SJCRH30 (cell line): Measurements from ENCODE around the gene TRIM9. TPM values are rescaled to one million over a fixed set of nuclear protein-coding genes. Genes with fewer than 3 reads are reported as not detected.

Experiments
- DNase-seq, 2 experiments: peaks; one replicate each; pipeline ENCODE4 v3.0.0-alpha.2; 2015 to 2020
- H3K27ac ChIP-seq: fragments of 250-450 bp; sonication (Bioruptor Pico); 2 replicates; pipeline ENCODE4 v1.5.1; 2020; ENCODE audit warnings: mild to moderate bottlenecking, moderate library complexity
- H3K27me3 ChIP-seq: fragments of 250-450 bp; sonication (Bioruptor Pico); 2 replicates; pipeline ENCODE4 v1.5.1; 2020; ENCODE audit warnings: mild to moderate bottlenecking, moderate library complexity
- H3K36me3 ChIP-seq: fragments of 250-450 bp; sonication (Bioruptor Pico); 2 replicates; pipeline ENCODE4 v1.5.1; 2020; ENCODE audit warnings: mild to moderate bottlenecking, moderate library complexity
- H3K4me1 ChIP-seq: fragments of 250-450 bp; sonication (Bioruptor Pico); 2 replicates; pipeline ENCODE4 v1.5.1; 2020; ENCODE audit warnings: mild to moderate bottlenecking, moderate library complexity
- H3K4me3 ChIP-seq: fragments of 250-450 bp; sonication (Bioruptor Pico); 2 replicates; pipeline ENCODE4 v1.5.1; 2020; ENCODE audit warnings: mild to moderate bottlenecking, moderate library complexity
- H3K9me3 ChIP-seq: fragments of 250-450 bp; sonication (Bioruptor Pico); replicated peaks from 2 replicates; pipeline ENCODE4 v1.5.1; 2020; ENCODE audit warnings: mild to moderate bottlenecking, moderate library complexity
- total RNA-seq: library from RNA; depleted of rRNA; stranded (reverse); fragments of >200 nt; shearing (Covaris generic); gene quantifications from 2 replicates; pipeline ENCODE4 v1.2.3, GENCODE V29; 2014

Gene TRIM9
- total RNA-seq, 1 experiment from 2014 or later = 1.6 TPM

DNA sequence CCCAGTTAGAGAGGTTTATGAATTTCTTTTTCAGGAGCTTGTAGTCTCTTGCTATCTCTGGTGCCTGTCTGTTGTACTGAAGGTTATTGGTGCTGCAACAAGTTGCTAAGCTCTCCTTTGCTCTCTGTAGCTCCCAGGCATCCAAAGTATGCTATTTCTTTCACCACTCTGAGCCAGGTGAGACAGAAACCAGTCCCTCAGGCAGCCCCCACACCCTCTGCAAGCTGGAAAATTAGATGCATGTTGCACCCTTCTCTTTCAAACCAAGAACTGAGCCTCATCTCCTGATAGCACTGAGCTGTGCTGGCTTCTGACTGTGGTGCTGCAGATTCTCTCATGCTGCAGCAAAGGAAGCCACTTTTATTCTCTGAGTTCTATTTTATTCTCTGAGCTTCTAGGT lies 9.6 kb upstream of the TRIM9 start:
- Histone ChIP-seq H3K9me3 (no peaks in the 10 kb centered on the region), H3K27me3 (0 out of 2 replicates have a peak, but pooled peaks cover 4% of the 10 kb centered on the region), H3K4me1 (no peaks in the 10 kb centered on the region), H3K4me3 (no peak overlapping the region), H3K36me3 (no peaks in the 10 kb centered on the region), H3K27ac (no peak overlapping the region)
- no peak for DNase-seq

DNA sequence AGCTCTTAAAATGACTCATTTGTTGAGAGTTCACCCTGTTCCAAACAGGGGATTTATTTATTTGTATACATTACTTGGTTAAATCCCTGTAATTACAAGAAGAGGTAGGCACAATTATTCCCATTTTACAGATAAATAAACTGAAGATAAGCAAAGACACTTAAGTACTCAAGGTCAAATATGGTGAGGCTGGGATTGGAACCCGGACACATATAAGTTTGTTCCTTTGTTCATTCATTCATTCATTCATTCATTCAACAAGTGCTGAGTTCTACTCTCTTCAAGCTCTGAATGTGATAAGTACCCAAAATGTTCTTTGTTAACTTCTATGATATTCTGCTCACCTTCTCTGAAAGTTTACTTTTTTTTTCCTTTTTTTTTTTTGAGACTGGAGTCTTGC lies 2.4 kb upstream of the TRIM9 start:
- Histone ChIP-seq H3K9me3 (no peaks in the 10 kb centered on the region), H3K27me3 (0 out of 2 replicates have a peak, but pooled peaks cover 4% of the 10 kb centered on the region), H3K4me3 (no peak overlapping the region), H3K27ac (no peak overlapping the region), H3K4me1 (no peaks in the 10 kb centered on the region), H3K36me3 (no peaks in the 10 kb centered on the region)
- no peak for DNase-seq

DNA sequence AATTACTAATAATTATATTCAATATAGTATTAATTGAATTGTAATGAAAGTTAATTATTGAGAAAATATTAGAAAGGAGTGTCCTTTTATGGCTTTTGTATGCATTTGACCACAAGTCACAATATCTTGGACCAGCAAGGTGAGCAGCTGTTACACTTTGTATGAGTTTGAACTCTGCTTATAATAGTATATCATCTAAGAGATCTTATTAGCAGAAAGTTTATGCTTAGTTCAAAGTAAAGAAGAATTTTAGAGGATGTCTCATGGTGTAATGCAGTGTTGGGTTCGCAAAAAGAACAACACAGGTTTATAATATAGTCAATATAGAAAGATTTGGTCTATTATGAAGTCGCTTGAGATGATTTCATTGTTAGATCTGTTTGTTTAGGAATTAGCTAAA lies 2.0 kb upstream of the TRIM9 start:
- no peaks in the 10 kb centered on the region for H3K4me1 ChIP-seq
- no peaks in the 10 kb centered on the region for H3K36me3 ChIP-seq
- H3K9me3 ChIP-seq = no peaks in the 10 kb centered on the region
- H3K27ac ChIP-seq = no peak overlapping the region
- no peak for DNase-seq
- 0 out of 2 replicates have a peak, but pooled peaks cover 4% of the 10 kb centered on the region for H3K27me3 ChIP-seq
- H3K4me3 ChIP-seq = no peak overlapping the region

DNA sequence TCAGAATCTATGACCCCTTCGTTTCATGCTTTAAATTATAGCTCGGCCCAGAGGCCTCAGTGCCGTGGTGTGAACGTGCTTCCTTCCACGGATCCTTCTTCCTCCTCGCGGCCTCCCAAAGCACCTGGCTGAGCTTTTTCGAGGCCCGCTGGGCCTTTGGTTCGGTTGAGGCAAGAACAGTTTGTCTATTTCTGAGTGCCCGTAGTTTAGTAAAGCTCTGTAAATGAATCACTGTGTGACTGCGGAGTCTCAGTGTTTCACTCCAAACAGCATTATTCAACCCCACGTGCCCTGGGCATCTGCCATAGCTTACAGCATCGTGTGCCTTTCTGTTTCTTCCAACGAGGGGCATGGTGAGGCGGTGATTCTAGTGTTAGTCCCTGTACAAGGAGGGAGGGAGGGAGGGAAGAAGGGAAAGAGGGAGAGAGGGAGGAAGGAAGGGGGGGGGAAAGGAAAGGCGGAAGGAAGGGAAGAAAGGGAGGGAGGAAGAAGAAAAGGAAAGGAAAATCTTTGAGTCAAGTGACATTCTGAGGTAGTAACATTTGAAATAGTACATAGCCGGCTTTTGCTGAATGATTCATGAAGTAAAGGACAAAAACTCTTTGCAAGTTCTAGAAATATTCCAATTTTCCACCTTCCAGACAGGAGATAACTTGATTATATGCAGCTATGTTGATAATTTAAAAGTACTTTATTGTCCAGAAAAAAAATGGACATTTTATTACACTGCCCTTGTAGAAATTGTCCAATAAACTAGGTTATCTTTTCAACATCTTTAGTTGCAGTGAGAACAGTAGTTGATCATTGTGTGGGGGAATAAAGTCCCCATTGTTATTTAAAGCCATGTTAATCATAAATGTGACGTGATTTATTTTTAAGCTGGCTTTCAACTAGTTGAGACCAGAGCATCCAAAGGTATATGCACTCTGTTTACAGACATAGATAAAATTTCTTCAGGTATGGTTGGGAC lies 1.2 kb upstream of the TRIM9 start:
- Histone ChIP-seq H3K9me3 (no peaks in the 10 kb centered on the region), H3K4me1 (no peaks in the 10 kb centered on the region), H3K27ac (peak overlapping the region; percentile 31), H3K4me3 (peak overlapping the region; percentile 65), H3K27me3 (0 out of 2 replicates have a peak, but pooled peaks cover 4% of the 10 kb centered on the region), H3K36me3 (no peaks in the 10 kb centered on the region)
- peak in 1 of 2 experiments; percentile 44 for DNase-seq

DNA sequence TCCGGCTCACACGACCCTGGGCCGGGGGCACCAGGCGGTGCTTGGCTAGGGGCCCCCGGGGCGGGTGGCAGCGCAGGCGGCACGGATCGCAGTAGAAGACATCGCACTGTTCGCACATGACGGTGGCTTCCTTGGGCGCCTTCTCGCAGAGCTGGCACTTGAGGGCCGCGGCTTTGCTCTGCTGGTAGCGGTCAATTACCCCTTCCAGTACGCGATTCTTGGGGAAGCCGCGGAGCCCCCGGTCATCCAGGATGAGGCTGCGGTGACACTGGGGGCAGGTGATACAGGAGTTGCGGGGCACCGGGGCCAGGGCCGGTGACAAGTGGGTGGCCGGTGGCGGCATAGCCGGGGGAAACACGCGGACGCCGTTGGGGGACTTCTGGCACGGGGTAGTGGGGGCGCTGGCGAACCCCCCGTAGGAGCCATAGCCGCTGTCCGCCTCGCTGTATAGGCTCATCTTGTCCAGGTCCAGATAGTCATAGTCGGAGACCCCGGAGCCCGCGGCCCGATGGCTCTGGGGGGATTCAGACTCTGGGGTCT lies 553 bp downstream of the TRIM9 start:
- H3K27me3 ChIP-seq = 0 out of 2 replicates have a peak, but pooled peaks cover 4% of the 10 kb centered on the region
- no peak for DNase-seq
- H3K9me3 ChIP-seq = no peaks in the 10 kb centered on the region
- H3K4me1 ChIP-seq = no peaks in the 10 kb centered on the region
- H3K4me3 ChIP-seq = peak overlapping the region; percentile 65
- H3K27ac ChIP-seq = no peak overlapping the region
- H3K36me3 ChIP-seq = no peaks in the 10 kb centered on the region

DNA sequence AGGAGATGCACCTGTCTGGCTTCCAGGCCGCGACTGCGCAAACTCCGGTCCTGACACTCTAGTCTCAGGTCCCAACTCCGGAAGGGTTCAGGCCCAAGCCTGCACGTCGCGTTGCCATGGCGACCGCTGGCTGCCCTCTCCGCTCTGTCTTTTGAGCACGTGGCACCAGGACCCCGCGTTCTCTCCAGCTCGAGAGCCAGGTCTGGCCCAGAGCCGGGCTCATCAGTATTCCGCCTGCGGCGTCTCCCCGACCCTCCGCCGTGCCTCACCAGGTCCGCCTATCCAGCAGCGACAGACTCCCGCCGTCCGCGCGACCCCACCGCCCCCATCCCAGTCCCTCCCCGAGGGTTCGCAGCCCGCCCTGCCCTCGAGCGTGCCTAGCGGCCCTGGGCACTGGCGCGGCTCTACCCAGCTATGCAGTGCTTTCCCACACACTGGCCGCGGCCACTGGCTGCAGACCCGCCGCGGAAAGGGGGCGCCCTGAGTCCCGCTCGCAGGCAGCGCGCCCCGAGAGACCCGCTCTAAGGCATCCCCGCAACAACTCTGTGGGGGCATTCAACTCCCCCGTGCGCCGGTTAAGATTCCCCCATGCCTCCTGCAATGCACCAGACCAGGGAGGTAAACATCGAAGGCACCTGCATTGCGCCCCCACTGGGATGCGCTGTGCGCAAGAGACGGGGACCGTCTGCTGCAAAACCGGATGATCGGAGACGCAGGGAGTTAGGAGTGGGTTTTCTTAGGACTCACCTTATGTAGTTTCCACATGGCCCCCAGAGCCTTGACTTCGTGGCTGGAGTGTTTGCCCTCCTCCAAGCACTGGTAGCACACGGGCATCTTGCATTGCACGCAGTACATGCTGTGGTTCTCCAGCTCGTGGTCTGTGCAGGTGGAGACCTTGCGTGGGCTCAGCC lies 1.3 kb downstream of the TRIM9 start:
- no peak overlapping the region for H3K4me3 ChIP-seq
- H3K9me3 ChIP-seq = no peaks in the 10 kb centered on the region
- 0 out of 2 replicates have a peak, but pooled peaks cover 4% of the 10 kb centered on the region for H3K27me3 ChIP-seq
- H3K4me1 ChIP-seq = no peaks in the 10 kb centered on the region
- no peaks in the 10 kb centered on the region for H3K36me3 ChIP-seq
- no peak overlapping the region for H3K27ac ChIP-seq
- no peak for DNase-seq

DNA sequence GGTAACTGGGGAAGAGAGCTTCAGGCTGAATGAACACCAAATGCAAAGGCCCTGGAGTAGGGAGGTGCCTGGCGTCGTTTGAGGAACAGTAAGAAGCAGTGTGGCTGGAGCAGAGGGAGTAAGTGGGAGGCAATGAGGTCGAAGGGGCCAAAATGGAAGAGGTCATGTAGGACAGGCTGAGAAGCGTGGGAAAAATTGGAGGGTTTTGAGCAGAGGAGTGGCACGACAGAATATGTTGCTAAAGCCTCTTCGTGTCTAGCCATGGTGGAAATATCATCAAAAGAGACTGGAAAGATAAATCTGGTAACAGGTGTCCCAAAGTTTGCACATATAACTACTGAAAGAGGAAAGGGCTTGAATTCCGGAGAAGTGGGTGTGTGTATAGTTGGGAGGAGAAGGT lies 1.9 kb downstream of the TRIM9 start:
- DNase-seq = no peak
- no peaks in the 10 kb centered on the region for H3K9me3 ChIP-seq
- 0 out of 2 replicates have a peak, but pooled peaks cover 4% of the 10 kb centered on the region for H3K27me3 ChIP-seq
- H3K4me1 ChIP-seq = no peaks in the 10 kb centered on the region
- no peaks in the 10 kb centered on the region for H3K36me3 ChIP-seq
- H3K4me3 ChIP-seq = no peak overlapping the region
- H3K27ac ChIP-seq = no peak overlapping the region

DNA sequence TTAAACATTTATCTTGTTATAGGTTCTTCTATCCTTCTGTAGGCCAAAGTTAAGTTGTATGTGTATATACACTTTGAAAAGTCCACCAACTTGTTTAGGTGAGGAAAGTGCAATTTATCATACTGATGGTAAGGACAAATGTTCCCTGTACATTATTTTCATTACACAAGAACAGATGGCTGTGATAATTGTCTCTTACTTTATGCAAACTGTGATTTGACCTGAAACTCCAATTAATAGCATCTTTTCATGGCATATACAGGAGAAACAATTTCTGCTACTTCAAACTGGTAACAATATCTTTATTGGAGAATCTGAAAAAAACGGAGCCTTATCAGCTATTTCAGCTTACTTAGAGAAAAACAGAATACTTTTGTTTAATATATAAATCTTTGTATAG lies 5.6 kb downstream of the TRIM9 start:
- Histone ChIP-seq H3K4me1 (no peaks in the 10 kb centered on the region), H3K27me3 (0 out of 2 replicates have a peak, but pooled peaks cover 4% of the 10 kb centered on the region), H3K36me3 (no peaks in the 10 kb centered on the region), H3K27ac (no peak overlapping the region), H3K4me3 (no peak overlapping the region), H3K9me3 (no peaks in the 10 kb centered on the region)
- no peak for DNase-seq

DNA sequence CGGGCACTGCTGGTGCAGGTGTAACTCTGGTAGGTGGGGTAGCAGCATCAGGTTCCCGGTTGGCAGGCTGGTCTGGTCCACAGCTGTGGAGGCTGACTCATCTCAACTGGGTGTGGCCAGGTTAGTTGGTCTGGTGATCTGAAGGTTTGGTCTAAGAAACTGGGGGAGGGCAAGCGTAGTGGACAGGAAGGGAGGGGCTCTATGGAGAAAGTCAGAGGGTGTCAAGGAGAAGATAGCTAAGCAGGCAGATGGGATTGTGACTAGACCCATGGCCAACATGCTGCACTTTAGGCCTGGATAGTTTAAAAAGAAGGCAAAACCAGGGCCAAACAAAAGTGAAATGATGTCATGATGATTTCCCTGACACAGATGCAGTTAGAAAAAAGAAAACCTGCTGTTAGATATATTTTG lies 7.9 kb downstream of the TRIM9 start:
- Histone ChIP-seq H3K4me3 (no peak overlapping the region), H3K9me3 (no peaks in the 10 kb centered on the region), H3K4me1 (no peaks in the 10 kb centered on the region), H3K36me3 (no peaks in the 10 kb centered on the region), H3K27me3 (0 out of 2 replicates have a peak, but pooled peaks cover 4% of the 10 kb centered on the region), H3K27ac (no peak overlapping the region)
- no peak for DNase-seq

DNA sequence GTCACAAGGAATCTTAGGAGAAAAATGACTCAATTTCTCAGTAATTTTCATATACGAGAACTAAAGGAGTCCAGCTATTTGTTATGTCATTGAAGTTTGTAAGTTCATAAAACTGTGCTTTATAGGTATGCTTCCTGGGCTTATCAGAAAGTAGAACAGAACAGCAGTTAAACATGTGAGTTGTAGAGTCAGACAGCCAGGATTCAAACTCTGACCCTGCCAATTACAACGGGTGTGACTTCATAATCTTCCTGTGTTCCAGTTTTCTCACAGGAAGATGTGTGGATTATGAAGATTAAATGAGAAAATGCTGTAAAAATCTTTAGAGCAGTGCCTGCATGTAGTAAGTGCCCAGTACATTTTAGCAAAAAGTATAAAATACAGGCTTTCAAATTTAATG lies 8.9 kb downstream of the TRIM9 start:
- Histone ChIP-seq H3K4me1 (no peaks in the 10 kb centered on the region), H3K27ac (no peak overlapping the region), H3K4me3 (no peak overlapping the region), H3K27me3 (0 out of 2 replicates have a peak, but pooled peaks cover 4% of the 10 kb centered on the region), H3K9me3 (no peaks in the 10 kb centered on the region), H3K36me3 (no peaks in the 10 kb centered on the region)
- no peak for DNase-seq

DNA sequence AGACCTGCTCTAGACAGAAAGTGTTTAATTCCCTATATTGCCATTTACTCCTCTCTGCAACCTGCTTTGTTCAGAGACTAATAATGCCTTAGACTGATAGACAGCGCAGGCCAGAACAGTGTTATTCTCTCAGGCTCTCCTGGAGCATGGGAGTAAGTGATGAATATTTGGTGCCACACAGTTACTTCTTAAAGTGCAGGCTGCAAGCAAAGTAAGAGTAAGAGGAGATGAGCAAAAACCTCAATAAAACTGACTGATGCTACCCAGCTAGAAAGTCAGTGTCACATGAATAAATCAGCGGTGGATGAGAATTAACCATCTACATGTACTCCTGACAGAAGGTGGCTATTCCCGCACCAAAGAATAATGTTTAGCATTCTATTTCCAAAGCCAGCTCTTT lies 9.9 kb downstream of the TRIM9 start:
- Histone ChIP-seq H3K36me3 (no peaks in the 10 kb centered on the region), H3K4me3 (no peak overlapping the region), H3K27me3 (0 out of 2 replicates have a peak, but pooled peaks cover 2% of the 10 kb centered on the region), H3K9me3 (no peaks in the 10 kb centered on the region), H3K27ac (no peak overlapping the region), H3K4me1 (no peaks in the 10 kb centered on the region)
- DNase-seq = no peak

DNA sequence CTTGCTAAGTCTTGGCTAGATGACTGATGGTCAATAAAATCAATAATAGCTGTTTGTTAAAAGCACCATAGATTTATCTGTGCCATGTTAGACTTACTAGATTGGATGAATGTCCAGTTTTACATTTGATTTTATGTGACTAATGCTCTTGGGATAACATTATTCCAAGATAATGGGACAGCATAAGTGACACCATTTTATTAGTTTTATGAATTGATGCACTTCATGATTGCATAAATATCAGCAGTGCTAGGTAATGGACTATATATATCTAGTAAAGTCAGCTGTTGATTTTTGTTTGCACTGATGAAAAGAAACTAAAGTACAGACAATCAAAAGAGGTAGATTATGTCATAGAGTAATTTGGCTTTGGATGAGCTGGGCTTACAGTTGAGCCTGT lies 10.4 kb downstream of the TRIM9 start:
- H3K27ac ChIP-seq = no peak overlapping the region
- H3K4me1 ChIP-seq = no peaks in the 10 kb centered on the region
- no peaks in the 10 kb centered on the region for H3K9me3 ChIP-seq
- H3K4me3 ChIP-seq = no peak overlapping the region
- H3K27me3 ChIP-seq = no peaks in the 10 kb centered on the region
- no peak for DNase-seq
- no peaks in the 10 kb centered on the region for H3K36me3 ChIP-seq

DNA sequence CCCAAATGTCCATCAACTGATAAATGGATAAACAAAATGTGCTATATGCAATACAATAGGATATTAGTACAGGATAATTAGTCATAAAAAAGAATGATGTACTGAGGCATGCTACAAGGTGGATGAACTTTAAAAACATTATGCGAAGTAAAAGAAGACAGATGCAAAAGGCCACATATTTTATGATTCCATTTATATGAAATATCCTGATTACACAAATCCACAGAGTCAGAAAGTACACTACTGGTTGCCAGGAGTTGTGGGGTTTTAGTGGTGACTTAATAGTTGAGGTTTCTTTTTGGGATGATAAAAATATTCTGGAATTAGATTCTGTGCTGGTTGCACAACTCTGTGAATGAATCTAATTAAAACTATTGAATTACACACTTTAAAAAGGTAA lies 12.6 kb downstream of the TRIM9 start:
- H3K4me3 ChIP-seq = no peak overlapping the region
- no peak for DNase-seq
- H3K27me3 ChIP-seq = no peaks in the 10 kb centered on the region
- no peaks in the 10 kb centered on the region for H3K9me3 ChIP-seq
- H3K27ac ChIP-seq = no peak overlapping the region
- peaks cover 6% of the 10 kb centered on the region; the same call in 1 of the 2 replicates for H3K4me1 ChIP-seq
- H3K36me3 ChIP-seq = no peaks in the 10 kb centered on the region

DNA sequence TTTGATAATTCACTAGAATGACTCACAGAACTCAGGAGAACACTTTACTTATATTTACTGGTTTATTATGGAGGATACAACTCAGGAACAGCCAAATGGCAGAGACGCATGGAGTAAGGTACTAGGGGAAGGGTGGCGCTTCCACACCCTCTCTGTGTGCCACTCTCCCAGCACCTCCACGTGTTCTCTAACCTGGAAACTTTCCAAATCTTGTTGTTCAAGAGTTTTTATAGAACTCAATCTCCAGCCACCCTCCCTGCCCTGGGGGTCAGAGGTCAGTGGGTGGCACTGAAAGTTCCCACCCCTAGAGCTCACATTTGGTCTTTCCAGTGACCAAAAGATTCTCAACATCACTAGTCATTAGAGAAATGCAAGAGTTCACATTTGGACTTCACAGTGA lies 13.2 kb downstream of the TRIM9 start:
- H3K27ac ChIP-seq = no peak overlapping the region
- H3K27me3 ChIP-seq = no peaks in the 10 kb centered on the region
- no peak for DNase-seq
- H3K36me3 ChIP-seq = no peaks in the 10 kb centered on the region
- peaks cover 6% of the 10 kb centered on the region; the same call in 1 of the 2 replicates for H3K4me1 ChIP-seq
- H3K4me3 ChIP-seq = no peak overlapping the region
- no peaks in the 10 kb centered on the region for H3K9me3 ChIP-seq
